ENCODE results near the gene IFI6.
"Not testable (repeated sequence)": the region's sequence is repeated elsewhere in the genome, so short reads cannot be mapped to it uniquely, and the experiment has no call there.

IFI6 gene

GRCh38 chr1:27650171-27650538, 21.8 kb downstream of the IFI6 start:
- no peak for DNase-seq (ENCODE audit: low read depth)

GRCh38 chr1:27649306-27649635, 22.7 kb downstream of the IFI6 start:
- DNase-seq (ENCODE audit: low read depth): no peak

GRCh38 chr1:27648602-27649305, 23.2 kb downstream of the IFI6 start:
- no peak for DNase-seq (ENCODE audit: low read depth)

DNA sequence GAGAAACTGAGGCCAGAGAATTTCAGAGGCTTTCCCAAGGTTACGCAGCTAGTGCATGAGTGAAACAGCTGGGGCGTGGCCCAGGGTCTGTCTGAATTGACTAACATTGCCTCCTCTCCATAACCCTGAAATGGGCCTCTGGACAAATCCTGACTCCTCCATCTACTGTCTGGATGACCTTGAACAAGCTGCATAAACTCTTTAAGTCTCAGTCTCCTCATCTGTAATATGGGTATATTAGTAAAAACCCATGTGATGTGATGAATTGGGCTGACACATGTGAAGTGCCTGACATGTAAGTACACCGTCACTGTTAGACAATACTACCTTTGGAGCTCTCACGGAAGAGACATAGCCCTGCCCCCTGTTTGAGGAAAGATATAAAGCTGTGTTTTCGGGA, 24.7 kb downstream of the IFI6 start:
- DNase-seq (ENCODE audit: low read depth): no peak

DNA sequence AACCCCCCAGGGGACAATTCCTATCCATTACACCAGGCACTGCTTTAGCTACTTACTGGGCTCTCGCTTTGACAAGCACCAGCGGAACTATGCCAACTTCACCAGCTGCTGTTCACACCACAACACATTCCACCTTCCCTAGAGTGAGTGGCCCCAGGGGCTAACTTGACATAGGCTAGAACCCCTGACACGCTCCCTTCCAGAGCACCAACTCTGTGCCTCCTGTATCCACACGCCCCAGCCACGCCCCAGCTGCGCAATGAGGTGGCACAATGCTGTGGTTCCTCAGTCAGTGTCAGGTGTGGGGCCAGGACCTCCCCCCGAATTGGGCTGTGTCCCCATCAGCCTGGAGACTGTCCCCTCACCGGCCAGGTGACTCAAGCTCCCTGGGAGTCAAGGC, 25.3 kb downstream of the IFI6 start:
- DNase-seq (ENCODE audit: low read depth): no peak

DNA sequence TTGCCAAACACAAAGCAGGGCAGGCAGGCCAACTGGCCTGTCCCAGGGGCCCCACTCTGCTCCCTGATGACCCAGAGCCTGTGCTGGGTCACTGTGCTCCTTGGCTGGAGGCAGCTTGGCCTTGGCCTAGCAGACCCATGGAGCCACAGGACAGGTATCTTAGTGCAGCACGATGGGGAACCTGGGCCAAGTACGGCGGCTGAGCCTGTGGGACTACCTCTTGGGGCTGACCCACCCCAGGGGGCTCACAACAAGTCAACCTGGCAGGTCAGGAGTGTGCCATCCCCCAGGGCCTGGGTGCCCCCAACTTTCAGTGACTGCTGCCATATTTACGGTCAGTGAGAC, 26.9 kb downstream of the IFI6 start:
- DNase-seq (ENCODE audit: low read depth): no peak

DNA sequence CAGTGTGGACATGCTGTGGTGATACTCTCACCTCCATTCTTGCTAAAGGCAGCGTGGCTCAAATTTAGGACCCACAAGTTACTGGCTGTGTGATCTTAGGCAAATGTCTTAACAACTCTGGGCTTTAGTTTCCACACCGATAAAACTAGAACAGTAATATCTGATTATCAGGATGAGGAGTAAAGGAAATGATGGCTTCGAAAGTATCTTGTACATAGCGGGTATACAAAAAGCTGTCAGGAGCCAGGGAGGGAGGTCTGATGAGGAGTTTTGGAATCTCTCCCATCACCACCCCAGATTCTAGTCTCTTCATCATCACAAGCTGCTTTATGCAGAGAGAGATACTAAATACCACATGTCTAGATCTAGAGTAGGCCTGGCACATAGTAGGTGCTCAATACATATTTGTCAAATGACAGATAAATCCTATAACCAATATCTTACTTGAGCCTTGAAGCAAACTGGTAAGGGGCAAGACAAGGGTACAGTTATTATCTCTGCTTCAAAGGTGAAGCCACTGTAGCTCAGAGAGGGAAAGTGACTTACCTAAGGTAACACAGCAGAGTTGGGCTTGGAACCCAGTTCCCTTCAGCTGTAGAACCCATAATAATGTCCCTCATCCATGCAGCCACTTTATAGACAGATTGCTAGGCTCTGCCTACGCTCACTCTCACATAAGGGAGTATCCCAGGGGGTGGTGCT, 27.5 kb downstream of the IFI6 start:
- no peak for DNase-seq (ENCODE audit: low read depth)

DNA sequence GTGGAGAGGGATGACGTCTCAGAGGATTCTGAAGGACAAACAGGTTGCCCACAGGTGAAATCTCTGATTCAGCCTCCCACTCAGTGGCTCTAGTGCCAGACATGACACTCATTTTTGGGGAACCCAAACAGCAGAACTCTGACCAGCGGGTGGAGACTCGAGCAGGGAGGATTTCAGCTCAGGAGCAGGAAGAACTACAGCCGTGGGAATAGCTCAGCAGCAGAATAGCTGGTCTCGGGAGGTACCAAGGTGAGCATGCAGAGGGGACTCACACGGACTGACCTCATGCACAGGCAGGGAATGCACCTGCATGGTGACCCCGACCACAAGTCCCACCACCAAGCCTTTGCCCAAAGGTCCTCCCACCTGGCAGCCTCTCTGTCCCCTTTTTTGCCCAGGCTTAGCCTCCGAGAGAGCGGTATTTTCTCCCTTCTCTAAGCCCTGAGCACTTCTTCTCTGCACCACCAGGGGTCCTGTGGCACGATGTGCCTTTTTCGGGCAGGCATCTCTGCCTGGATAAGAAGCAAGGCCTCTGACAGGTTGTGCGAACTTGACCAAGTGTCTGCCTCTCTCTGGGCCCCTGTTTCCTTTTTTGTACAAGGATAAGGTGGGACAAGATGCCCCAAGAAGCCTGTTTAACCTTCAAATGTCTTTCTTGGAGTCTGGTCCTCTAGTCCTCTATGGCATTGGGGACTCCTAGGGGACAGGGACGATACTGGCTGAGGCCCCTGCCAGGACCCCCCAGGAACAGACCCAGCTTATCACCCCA, 28.2 kb downstream of the IFI6 start:
- peak; percentile 41 for DNase-seq (ENCODE audit: low read depth)

DNA sequence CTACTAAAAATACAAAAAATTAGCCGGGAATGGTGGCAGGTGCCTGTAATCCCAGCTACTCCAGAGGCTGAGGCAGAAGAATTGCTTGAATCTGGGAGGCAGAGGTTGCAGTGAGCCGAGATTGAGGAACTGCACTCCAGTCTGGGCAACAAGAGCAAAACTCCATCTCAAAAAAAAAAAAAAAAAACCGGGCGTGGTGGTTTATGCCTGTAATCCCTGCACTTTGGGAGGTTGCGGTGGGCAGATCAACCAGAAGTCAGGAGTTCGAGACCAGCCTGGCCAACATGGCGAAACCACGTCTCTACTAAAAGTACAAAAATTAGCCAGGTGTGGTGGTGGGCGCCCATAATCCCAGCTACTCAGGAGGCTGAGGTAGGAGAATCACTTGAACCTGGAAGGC, 31.5 kb downstream of the IFI6 start:
- not testable (repeated sequence) for DNase-seq (ENCODE audit: low read depth)

DNA sequence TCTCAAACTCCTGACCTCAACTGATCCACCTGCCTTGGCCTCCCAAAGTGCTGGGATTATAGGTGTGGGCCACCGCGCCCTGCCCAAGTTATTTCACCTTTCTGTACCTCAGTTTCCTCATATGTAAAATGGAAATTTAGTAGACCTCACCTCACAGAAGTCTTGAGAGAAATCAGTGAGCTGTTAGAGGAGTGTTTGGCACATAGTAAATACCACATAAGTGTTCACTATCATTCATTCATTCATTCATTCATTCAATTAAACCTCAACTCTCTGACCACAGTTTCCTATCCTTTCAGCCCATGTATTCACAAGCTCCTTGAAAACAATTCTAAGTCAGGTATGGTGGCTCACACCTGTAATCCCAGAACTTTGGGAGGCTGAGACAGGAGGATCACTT, 33.2 kb downstream of the IFI6 start:
- DNase-seq (ENCODE audit: low read depth): no peak

DNA sequence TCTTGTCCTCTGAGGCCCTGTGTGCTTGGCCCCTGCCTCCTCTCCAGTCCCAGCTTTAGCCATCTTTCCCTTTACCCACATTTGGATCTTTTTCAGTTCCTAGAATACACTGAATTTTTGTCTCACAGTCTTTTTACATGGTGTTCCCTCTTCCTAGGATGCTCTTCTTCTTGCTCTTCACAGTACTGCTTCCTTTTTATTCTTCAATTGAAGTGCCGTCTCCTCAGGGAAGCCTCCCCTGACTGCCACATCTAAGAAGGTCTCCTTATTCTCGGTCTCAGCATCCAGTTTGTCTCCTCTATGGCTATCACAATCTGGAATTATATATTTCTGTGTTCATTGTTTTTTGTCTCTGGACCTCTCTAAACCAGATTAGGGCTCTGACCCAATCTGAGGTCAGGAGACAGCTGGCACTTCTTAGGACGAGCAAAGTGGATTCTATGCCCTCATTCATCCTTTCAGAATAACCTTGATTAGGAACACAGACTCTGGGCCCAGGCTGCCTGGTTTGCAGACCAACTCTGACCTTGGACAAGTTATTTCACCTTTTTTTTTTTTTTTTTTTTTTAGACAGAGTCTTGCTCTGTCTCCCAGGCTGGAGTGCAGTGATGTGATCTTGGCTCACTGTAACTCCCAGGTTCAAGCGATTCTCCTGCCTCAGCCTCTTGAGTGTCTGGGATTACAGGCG, 33.8 kb downstream of the IFI6 start:
- no peak for DNase-seq (ENCODE audit: low read depth)

- DNase-seq (ENCODE audit: low read depth): no peak
These were observed 36.4 kb downstream of the IFI6 start for GRCh38 chr1:27635396-27636142.

GRCh38 chr1:27634985-27635367, 37.0 kb downstream of the IFI6 start, which contains the start of gene FGR:
Gene FGR, minus strand, starts transcription at chr1:27635185. Its CDS starts 11,269 bp downstream, at chr1:27623916.
- no peak for DNase-seq (ENCODE audit: low read depth)

DNA sequence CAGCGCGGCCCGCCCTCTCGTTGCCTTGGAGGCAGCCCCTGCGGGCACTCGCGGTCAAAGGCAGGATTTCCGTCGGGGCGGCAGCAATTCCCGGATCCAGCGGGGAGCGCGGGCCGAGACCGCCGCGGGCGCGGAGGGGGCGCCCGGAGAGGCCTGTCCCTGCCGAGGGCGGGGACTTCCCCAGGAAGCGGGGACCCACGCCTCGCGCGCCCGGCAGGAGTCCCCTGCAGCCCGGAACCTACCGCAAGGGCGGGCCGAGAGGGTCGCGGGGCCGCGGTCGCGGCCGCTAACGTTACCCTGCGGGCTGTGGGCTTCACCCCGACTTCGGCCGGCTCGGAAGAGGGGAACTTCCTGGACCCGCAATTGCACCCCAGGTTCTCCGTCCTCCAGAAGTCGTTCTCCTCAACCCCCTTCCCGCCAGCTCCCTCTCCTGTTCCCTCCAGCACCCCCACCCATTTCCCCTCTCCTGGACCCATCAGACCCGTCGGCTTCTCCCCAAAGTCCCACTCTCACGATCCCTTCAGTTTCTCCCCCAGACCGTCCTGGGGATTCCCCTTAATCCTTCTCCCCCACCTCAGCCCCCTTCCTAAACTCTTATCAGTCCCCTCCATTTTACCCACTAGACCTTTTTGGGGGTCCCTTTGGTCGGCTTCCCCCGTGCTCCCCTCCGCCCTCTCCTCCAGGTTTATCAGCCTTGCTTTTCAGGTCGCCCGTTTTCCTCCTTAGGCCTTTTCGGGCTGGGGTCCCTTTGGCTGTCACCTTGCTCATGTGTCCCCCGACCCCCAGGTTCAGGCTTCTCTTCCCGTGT, 37.6 kb downstream of the IFI6 start:
- no peak for DNase-seq (ENCODE audit: low read depth)

DNA sequence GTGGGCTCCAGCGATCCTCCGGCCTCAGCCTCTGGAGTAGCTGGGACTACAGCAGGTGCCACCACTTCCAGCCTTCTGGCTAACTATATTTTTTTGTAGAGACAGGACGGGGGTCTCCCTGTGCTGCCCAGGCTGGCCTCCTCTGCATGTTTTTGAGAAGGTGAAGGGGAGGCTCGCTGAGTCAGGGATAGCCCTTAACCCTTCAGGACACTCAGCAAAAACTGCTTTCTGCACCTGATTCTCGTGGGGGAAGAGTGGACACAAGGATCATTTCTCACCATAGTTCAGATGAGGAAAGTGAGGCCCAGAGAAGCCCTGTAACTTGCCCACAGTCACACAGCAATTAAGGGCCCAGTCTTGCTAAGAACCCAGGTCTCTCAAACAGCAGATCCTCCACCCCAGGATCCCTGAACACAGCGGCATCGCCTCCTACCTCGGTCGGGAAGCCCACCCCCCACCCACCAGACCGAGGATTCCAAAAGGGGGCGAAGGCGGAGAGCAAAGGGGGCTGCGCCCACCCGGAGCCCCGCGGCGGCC, 38.3 kb downstream of the IFI6 start:
- DNase-seq (ENCODE audit: low read depth): no peak

DNA sequence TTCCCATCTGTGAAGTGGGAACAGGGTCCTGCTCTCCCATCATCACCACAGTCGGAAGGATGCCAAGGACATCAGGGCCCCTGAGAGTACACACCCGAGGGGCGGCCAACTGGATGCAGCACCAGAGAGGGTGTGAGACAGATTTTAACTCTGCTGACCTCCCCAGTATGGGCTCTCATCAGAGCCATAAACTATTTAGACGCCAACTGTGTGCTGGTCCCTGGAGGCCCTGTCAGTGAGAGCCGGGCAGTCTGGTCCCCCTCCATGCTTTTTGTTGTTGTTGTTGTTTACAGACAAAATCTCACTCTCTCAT, 38.7 kb downstream of the IFI6 start:
- DNase-seq (ENCODE audit: low read depth): no peak

DNA sequence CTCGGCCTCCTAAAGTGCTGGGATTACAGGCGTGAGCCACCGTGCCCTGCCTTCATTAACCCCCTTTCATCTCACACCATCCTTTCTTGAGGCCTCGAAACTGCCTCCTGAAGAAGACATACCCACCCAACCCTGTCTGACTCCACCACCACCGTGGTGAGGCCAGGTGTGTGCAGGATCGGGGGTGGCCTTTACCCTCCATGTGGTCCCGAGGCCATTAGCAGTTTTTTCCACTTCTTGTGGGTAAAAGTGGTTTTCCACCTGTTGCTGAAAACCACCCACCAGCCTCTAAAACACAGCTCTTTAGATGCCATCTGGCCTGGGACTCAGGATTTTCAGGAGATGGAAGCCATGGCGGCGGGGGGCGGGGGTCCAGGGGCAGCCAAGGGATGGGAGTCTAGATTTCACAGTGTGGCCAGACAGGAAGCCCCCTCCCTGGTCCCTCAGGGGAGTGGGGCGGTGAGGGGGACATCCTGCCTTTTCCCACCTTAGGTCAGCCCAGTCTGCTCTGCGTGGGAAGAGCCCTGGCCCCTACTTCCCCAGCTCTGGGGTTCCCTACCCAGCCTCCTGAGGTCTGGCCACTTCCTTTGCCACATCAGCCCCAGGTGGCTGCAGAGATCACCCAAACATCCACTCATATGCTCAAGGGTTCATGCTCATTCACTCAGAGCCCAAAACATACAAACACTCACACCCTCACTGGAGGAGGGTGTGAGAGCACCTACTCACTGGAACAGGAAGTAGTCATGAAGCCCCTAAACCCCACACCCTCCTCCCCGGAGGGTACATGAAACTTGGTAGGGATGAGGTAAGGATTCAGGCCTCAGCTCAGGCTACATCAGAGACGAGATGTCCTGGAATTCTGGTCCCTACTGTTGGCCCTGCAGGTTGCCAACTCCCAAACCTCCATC, 39.4 kb downstream of the IFI6 start:
- DNase-seq (ENCODE audit: low read depth): no peak

GRCh38 chr1:27630859-27631491, 41.0 kb downstream of the IFI6 start:
- DNase-seq (ENCODE audit: low read depth): no peak

- no peak for DNase-seq (ENCODE audit: low read depth)
These were observed 43.3 kb downstream of the IFI6 start for GRCh38 chr1:27628712-27629111.

DNA sequence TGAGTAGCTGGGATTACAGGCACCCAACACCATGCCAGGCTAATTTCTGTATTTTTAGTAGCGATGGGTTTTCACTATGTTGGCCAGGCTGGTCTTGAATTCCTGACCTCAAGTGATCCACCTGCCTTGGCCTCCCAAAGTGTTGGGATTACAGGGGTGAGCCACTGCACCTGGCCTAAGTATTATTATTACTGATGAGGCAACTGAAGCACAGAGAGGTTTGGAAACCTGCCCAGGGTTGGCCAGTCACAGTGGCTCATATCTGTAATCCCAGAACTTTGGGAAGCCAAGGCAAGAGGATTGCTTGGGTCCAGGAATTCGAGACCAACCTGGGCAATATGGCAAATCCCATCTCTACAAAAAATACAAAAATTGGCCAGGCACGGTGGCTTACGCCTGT, 44.3 kb downstream of the IFI6 start:
- DNase-seq (ENCODE audit: low read depth): not testable (repeated sequence)
